ENCODE data around the gene PARP1. TPM values are rescaled to one million over a fixed set of nuclear protein-coding genes. Genes with fewer than 3 reads are reported as not detected.

PARP1 gene
- total RNA-seq, 1 experiment from 2014 or later: 376 TPM

DNA sequence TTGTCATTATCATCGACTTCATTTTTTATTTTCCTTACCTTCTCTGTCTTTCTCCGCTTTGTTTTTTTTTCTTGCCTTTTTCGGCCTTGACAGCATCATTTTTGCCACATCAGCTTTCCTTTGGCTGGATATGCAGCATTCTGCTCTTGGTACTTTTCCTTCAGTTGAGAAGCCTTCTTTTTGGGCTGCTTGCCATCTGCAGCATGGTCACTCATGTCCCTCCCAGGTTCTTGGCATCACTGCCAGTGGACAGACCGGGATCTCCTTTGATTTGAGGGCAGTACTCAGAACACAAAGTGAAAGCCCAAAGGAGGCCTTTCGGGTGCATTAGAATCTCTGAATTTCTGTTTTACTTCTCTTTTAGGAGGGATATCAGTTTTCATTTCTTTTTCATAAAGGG lies 3.7 kb upstream of the PARP1 start (continued):
- TF ChIP-seq PRDM15 (CRISPR knock-in tag; IDR thresholded peaks at IDR 0.05): no peak
- no peak for TF ChIP-seq JUN (CRISPR knock-in tag; IDR thresholded peaks at IDR 0.05)
- TF ChIP-seq, protein P1, sequence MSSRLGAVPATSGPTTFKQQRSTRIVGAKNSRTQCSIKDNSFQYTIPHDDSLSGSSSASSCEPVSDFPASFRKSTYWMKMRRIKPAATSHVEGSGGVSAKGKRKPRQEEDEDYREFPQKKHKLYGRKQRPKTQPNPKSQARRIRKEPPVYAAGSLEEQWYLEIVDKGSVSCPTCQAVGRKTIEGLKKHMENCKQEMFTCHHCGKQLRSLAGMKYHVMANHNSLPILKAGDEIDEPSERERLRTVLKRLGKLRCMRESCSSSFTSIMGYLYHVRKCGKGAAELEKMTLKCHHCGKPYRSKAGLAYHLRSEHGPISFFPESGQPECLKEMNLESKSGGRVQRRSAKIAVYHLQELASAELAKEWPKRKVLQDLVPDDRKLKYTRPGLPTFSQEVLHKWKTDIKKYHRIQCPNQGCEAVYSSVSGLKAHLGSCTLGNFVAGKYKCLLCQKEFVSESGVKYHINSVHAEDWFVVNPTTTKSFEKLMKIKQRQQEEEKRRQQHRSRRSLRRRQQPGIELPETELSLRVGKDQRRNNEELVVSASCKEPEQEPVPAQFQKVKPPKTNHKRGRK (CRISPR knock-in tag; IDR thresholded peaks at IDR 0.05; ENCODE audit: borderline replicate concordance): no peak
- TF ChIP-seq TEAD1 (CRISPR knock-in tag; IDR thresholded peaks at IDR 0.05): no peak
- no peak for TF ChIP-seq CREB1 (CRISPR knock-in tag; IDR thresholded peaks at IDR 0.05)
- TF ChIP-seq USF1 (CRISPR knock-in tag; IDR thresholded peaks at IDR 0.05): no peak

GRCh38 chr1:226410958-226411357 lies 3.1 kb upstream of the PARP1 start:
- Mint-ChIP-seq H3K36me3 (no peaks in the 10 kb centered on the region), H3K27ac (no peak overlapping the region), H3K4me3 (no peak overlapping the region), H3K27me3 (ENCODE audit: low read depth) (no peaks in the 10 kb centered on the region; the same call in 1 of the 2 replicates), H3K9me3 (no peaks in the 10 kb centered on the region; the same call in 1 of the 2 replicates), H3K4me1 (peaks cover 13% of the 10 kb centered on the region)
- DNase-seq (ENCODE audit: low spot score) (no peak), ATAC-seq (no peak)
- ChIA-PET POLR2A (interaction anchor here (0.7 kb wide), 1 partner anchor 100 kb away, joined by 3 read pairs; no protein-coding TSS in a partner anchor), CTCF (interaction anchor here (1.5 kb wide), 1 partner anchor 198 kb away, joined by 4 read pairs; no protein-coding TSS in a partner anchor)
- TF ChIP-seq EMX1 (CRISPR knock-in tag; IDR thresholded peaks at IDR 0.05) (no peak), STAT6 (CRISPR knock-in tag; conservative IDR thresholded peaks at IDR 0.05; ENCODE audit: low read depth) (no peak), TEAD4 (CRISPR knock-in tag; IDR thresholded peaks at IDR 0.05) (no peak), GABPB1 (CRISPR knock-in tag; IDR thresholded peaks at IDR 0.05) (no peak), CBFB (CRISPR knock-in tag; IDR thresholded peaks at IDR 0.05; ENCODE audit: low read depth) (no peak), SP1 (CRISPR knock-in tag; conservative IDR thresholded peaks at IDR 0.05) (no peak), FOXK1 (CRISPR knock-in tag; IDR thresholded peaks at IDR 0.05) (no peak), SMAD3 (CRISPR knock-in tag; IDR thresholded peaks at IDR 0.05; ENCODE audit: borderline replicate concordance) (no peak), ZNF396 (CRISPR knock-in tag; IDR thresholded peaks at IDR 0.05; ENCODE audit: borderline replicate concordance) (no peak), ZNF219 (CRISPR knock-in tag; IDR thresholded peaks at IDR 0.05; ENCODE audit: borderline replicate concordance) (no peak), NFATC4 (CRISPR knock-in tag; IDR thresholded peaks at IDR 0.05) (no peak), ZMAT4 (CRISPR knock-in tag; IDR thresholded peaks at IDR 0.05) (no peak), ZNF423 (CRISPR knock-in tag; IDR thresholded peaks at IDR 0.05) (no peak), USF1 (CRISPR knock-in tag; IDR thresholded peaks at IDR 0.05) (no peak), ESRRA (CRISPR knock-in tag; IDR thresholded peaks at IDR 0.05; ENCODE audit: borderline replicate concordance) (no peak)
- TF ChIP-seq, protein P2, sequence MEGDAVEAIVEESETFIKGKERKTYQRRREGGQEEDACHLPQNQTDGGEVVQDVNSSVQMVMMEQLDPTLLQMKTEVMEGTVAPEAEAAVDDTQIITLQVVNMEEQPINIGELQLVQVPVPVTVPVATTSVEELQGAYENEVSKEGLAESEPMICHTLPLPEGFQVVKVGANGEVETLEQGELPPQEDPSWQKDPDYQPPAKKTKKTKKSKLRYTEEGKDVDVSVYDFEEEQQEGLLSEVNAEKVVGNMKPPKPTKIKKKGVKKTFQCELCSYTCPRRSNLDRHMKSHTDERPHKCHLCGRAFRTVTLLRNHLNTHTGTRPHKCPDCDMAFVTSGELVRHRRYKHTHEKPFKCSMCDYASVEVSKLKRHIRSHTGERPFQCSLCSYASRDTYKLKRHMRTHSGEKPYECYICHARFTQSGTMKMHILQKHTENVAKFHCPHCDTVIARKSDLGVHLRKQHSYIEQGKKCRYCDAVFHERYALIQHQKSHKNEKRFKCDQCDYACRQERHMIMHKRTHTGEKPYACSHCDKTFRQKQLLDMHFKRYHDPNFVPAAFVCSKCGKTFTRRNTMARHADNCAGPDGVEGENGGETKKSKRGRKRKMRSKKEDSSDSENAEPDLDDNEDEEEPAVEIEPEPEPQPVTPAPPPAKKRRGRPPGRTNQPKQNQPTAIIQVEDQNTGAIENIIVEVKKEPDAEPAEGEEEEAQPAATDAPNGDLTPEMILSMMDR (IDR thresholded peaks at IDR 0.05): no peak
- TF ChIP-seq, protein P3, sequence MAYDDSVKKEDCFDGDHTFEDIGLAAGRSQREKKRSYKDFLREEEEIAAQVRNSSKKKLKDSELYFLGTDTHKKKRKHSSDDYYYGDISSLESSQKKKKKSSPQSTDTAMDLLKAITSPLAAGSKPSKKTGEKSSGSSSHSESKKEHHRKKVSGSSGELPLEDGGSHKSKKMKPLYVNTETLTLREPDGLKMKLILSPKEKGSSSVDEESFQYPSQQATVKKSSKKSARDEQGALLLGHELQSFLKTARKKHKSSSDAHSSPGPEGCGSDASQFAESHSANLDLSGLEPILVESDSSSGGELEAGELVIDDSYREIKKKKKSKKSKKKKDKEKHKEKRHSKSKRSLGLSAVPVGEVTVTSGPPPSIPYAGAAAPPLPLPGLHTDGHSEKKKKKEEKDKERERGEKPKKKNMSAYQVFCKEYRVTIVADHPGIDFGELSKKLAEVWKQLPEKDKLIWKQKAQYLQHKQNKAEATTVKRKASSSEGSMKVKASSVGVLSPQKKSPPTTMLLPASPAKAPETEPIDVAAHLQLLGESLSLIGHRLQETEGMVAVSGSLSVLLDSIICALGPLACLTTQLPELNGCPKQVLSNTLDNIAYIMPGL (CRISPR knock-in tag; IDR thresholded peaks at IDR 0.05): no peak
- TF ChIP-seq, protein P4, sequence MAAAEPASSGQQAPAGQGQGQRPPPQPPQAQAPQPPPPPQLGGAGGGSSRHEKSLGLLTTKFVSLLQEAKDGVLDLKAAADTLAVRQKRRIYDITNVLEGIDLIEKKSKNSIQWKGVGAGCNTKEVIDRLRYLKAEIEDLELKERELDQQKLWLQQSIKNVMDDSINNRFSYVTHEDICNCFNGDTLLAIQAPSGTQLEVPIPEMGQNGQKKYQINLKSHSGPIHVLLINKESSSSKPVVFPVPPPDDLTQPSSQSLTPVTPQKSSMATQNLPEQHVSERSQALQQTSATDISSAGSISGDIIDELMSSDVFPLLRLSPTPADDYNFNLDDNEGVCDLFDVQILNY (CRISPR knock-in tag; IDR thresholded peaks at IDR 0.05): no peak

All from WTC11 (cell line).